T-cell (primary cell): ENCODE data around the gene GID8. TPM values are rescaled to one million over a fixed set of nuclear protein-coding genes. Genes with fewer than 3 reads are reported as not detected.

Source experiments
- ATAC-seq, 4 experiments: fragments of 200-7000 bp in 3 of 4; fragments of 150-1000 bp in 1 of 4; cut with Tn5 transposase; replicated peaks in 1 of 4; 1 replicate in 3 of 4; 2 replicates in 1 of 4; pipeline ENCODE4 v1.10.0; 2021; ENCODE audit warnings: moderate library complexity in 3 of 4, mild to moderate bottlenecking in 2 of 4, moderate number of reproducible peaks in 1 of 4
- CTCF ChIA-PET, 2 donors: fragments of 300-600 bp; sonication (Branson Sonifier 250); formaldehyde crosslinking; loops; one replicate each; lab custom pipeline; 2022; ENCODE audit warnings: antibody characterized with exemption in 2 of 2; lab: Charles Lee
- POLR2A ChIA-PET, 2 donors: fragments of 300-600 bp; sonication (Branson Sonifier 250); formaldehyde crosslinking; loops; one replicate each; lab custom pipeline; 2022; ENCODE audit warnings: antibody characterized with exemption in 2 of 2; lab: Charles Lee
- DNase-seq, 35 experiments: peaks; one replicate each; pipeline versions ENCODE4 v3.0.0 to v3.0.0-alpha.2; 2013 to 2023
- H3K27ac ChIP-seq: one replicate; pipeline ENCODE4 v1.5.1; 2013; ENCODE audit warnings: low read length
- H3K27me3 ChIP-seq, 2 experiments: replicated peaks in 1 of 2; 1 replicate in 1 of 2; 2 replicates in 1 of 2; pipeline versions ENCODE4 v1.6.1 to v1.7.0; 2013; ENCODE audit warnings: low read length in 1 of 2, mixed read lengths in 1 of 2; ENCODE audit not compliant: control insufficient read depth in 2 of 2, insufficient read depth in 2 of 2; ENCODE audit errors: extremely low read depth in 1 of 2
- H3K36me3 ChIP-seq, 2 donors: 1 replicate in 1 of 2; 2 replicates in 1 of 2; pipeline versions ENCODE4 v1.6.1 to v1.7.0; 2013; ENCODE audit warnings: low read length in 1 of 2; ENCODE audit not compliant: control insufficient read depth in 2 of 2, insufficient read depth in 1 of 2; ENCODE audit errors: extremely low read depth in 1 of 2
- H3K4me1 ChIP-seq, 2 experiments: 1 replicate in 1 of 2; 2 replicates in 1 of 2; pipeline versions ENCODE4 v1.6.1 to v1.7.0; 2013; ENCODE audit warnings: low read length in 2 of 2, mixed read lengths in 1 of 2; ENCODE audit not compliant: insufficient read depth in 2 of 2, control insufficient read depth in 1 of 2; ENCODE audit errors: extremely low read depth in 1 of 2
- H3K4me3 ChIP-seq, 2 donors: 1 replicate in 1 of 2; 2 replicates in 1 of 2; pipeline versions ENCODE4 v1.5.1 to v1.7.0; 2013; ENCODE audit warnings: mild to moderate bottlenecking in 2 of 2, low read length in 1 of 2, moderate library complexity in 1 of 2; ENCODE audit not compliant: control insufficient read depth in 1 of 2; ENCODE audit errors: extremely low read depth in 1 of 2
- H3K9me3 ChIP-seq: 2 replicates; pipeline ENCODE4 v1.7.0; 2013
- H3K27ac Mint-ChIP-seq, 2 donors: one replicate each; pipeline ENCODE4 v1.8.0; 2020 to 2021; ENCODE audit warnings: mild to moderate bottlenecking in 2 of 2, mixed read lengths in 2 of 2
- H3K27me3 Mint-ChIP-seq, 2 donors: one replicate each; pipeline ENCODE4 v1.8.0; 2021 to 2022; ENCODE audit warnings: mixed read lengths in 2 of 2
- H3K36me3 Mint-ChIP-seq: one replicate; pipeline ENCODE4 v1.8.0; 2021; ENCODE audit warnings: mixed read lengths
- H3K4me1 Mint-ChIP-seq, 3 donors: one replicate each; pipeline ENCODE4 v1.8.0; 2020 to 2022; ENCODE audit warnings: mixed read lengths in 3 of 3, mild to moderate bottlenecking in 1 of 3
- H3K4me3 Mint-ChIP-seq, 3 donors: one replicate each; pipeline ENCODE4 v1.8.0; 2020 to 2022; ENCODE audit warnings: mild to moderate bottlenecking in 3 of 3, mixed read lengths in 3 of 3, moderate library complexity in 3 of 3
- H3K9me3 Mint-ChIP-seq, 3 donors: one replicate each; pipeline ENCODE4 v1.8.0; 2020 to 2022; ENCODE audit warnings: mixed read lengths in 3 of 3
- WGBS: methylation state at CpG from one replicate; pipeline ENCODE4 v1.1.5; 2013; ENCODE audit warnings: missing lambda C conversion rate; ENCODE audit not compliant: insufficient coverage; 5-methylcytosine and 5-hydroxymethylcytosine counted together
- total RNA-seq, 35 experiments: library from RNA in 6 of 35; stranded (reverse) in 6 of 35; fragments of 120-200 nt in 1 of 35; gene quantifications; one replicate each; pipeline versions ENCODE4 v1.2.1 to v1.2.4 and lab custom pipeline; 2013 to 2026

The GID8 gene
- total RNA-seq, 5 donors from 2014 or later (not counting 1 experiment from before 2014, with no cell fraction given) = 33.1 to 43.4 (median 41.2) TPM

GRCh38 chr20:62900692-62901584 is 37.0 kb upstream of the GID8 start:
- H3K4me3 Mint-ChIP-seq = peak overlapping the region in 1 of 3 donors; percentile 63
- ATAC-seq = peak; percentile 25 to 69 (median 34)

GRCh38 chr20:62901891-62902290 is 36.1 kb upstream of the GID8 start:
- 97% methylated on average over 5 of the region's 11 CpGs for WGBS
- H3K9me3 Mint-ChIP-seq = no peaks in the 10 kb centered on the region
- Histone ChIP-seq H3K36me3 (peaks cover 7 to 53% of the 10 kb centered on the region in 2 donors), H3K9me3 (no peaks in the 10 kb centered on the region), H3K27ac (no peak overlapping the region), H3K4me3 (no peak overlapping the region), H3K4me1 (peaks cover 3 to 24% of the 10 kb centered on the region in 2 experiments), H3K27me3 (no peaks in the 10 kb centered on the region)
- ATAC-seq = no peak
- DNase-seq = no peak
- ChIA-PET CTCF (interaction anchor here (0.6 to 1.8 kb wide), 6 partner anchors 12 to 81 kb away, joined by 3 to 12 read pairs (median 4); no protein-coding TSS in a partner anchor), POLR2A (interaction anchor here in 1 of 2 donors (0.8 to 1.1 kb wide), 2 partner anchors 12 to 37 kb away, joined by 3 to 8 read pairs; no protein-coding TSS in a partner anchor)
- H3K27ac Mint-ChIP-seq = no peak overlapping the region
- no peaks in the 10 kb centered on the region for H3K27me3 Mint-ChIP-seq
- H3K36me3 Mint-ChIP-seq = peaks cover 38% of the 10 kb centered on the region
- peaks cover 28 to 39% (median 36%) of the 10 kb centered on the region in 3 donors for H3K4me1 Mint-ChIP-seq
- H3K4me3 Mint-ChIP-seq = no peak overlapping the region

More at GRCh38 chr20:62900692-62901584, 37.0 kb upstream of the GID8 start:
- H3K4me1 Mint-ChIP-seq = peaks cover 28 to 39% (median 36%) of the 10 kb centered on the region in 3 donors
- Histone ChIP-seq H3K27me3 (no peaks in the 10 kb centered on the region), H3K36me3 (peaks cover 5 to 51% of the 10 kb centered on the region in 2 donors), H3K4me3 (no peak overlapping the region), H3K4me1 (peaks cover 3 to 24% of the 10 kb centered on the region in 2 experiments), H3K9me3 (no peaks in the 10 kb centered on the region), H3K27ac (peak overlapping the region; percentile 48)
- CTCF ChIA-PET = interaction anchor here (0.6 to 1.8 kb wide), 9 partner anchors 11 to 838 kb away, joined by 3 to 12 read pairs (median 4); no protein-coding TSS in a partner anchor
- 81% methylated on average over 7 of the region's 20 CpGs for WGBS
- POLR2A ChIA-PET = interaction anchor here in 1 of 2 donors (0.6 to 1.1 kb wide), 5 partner anchors 11 to 104 kb away, joined by 3 to 8 read pairs (median 7); no protein-coding TSS in a partner anchor
- H3K27ac Mint-ChIP-seq = peak overlapping the region; percentile 79 to 83
- peak in 22 of 35 experiments; percentile 16 to 65 (median 34) for DNase-seq
- peaks cover 32% of the 10 kb centered on the region for H3K36me3 Mint-ChIP-seq
- H3K9me3 Mint-ChIP-seq = no peaks in the 10 kb centered on the region
- H3K27me3 Mint-ChIP-seq = no peaks in the 10 kb centered on the region

GRCh38 chr20:62902926-62903615 is 34.9 kb upstream of the GID8 start:
- H3K27me3 ChIP-seq = no peaks in the 10 kb centered on the region
- Mint-ChIP-seq H3K4me3 (no peak overlapping the region), H3K4me1 (peaks cover 32 to 41% (median 37%) of the 10 kb centered on the region in 3 donors), H3K27me3 (no peaks in the 10 kb centered on the region), H3K27ac (no peak overlapping the region), H3K36me3 (peaks cover 45% of the 10 kb centered on the region), H3K9me3 (no peaks in the 10 kb centered on the region)
- DNase-seq (no peak), ATAC-seq (no peak)
- no peaks in the 10 kb centered on the region for H3K9me3 ChIP-seq
- WGBS = no CpG with 5 or more reads among the region's 7 CpGs
- peaks cover 9 to 65% of the 10 kb centered on the region in 2 donors for H3K36me3 ChIP-seq
- no peak overlapping the region for H3K4me3 ChIP-seq
- peaks cover 3 to 32% of the 10 kb centered on the region in 2 experiments for H3K4me1 ChIP-seq
- CTCF ChIA-PET = interaction anchor here (0.6 to 1.1 kb wide), 4 partner anchors 9 to 36 kb away, joined by 3 to 9 read pairs (median 4); no protein-coding TSS in a partner anchor
- H3K27ac ChIP-seq = no peak overlapping the region
- POLR2A ChIA-PET = interaction anchor here (0.5 to 0.6 kb wide), 4 partner anchors 9 to 19 kb away, joined by 3 to 4 read pairs (median 3); no protein-coding TSS in a partner anchor

- ATAC-seq (no peak), DNase-seq (no peak)
- H3K4me1 Mint-ChIP-seq = peaks cover 23 to 33% (median 27%) of the 10 kb centered on the region in 3 donors
- Histone ChIP-seq H3K4me3 (no peak overlapping the region), H3K4me1 (peaks cover under 1 to 12% of the 10 kb centered on the region in 2 experiments), H3K36me3 (peaks cover 23 to 91% of the 10 kb centered on the region in 2 donors), H3K27ac (no peak overlapping the region), H3K9me3 (no peaks in the 10 kb centered on the region), H3K27me3 (no peaks in the 10 kb centered on the region)
- no peaks in the 10 kb centered on the region for H3K27me3 Mint-ChIP-seq
- ChIA-PET CTCF (no interaction called here), POLR2A (no interaction called here)
- peaks cover 60% of the 10 kb centered on the region for H3K36me3 Mint-ChIP-seq
- H3K4me3 Mint-ChIP-seq = no peak overlapping the region
- WGBS = 97% methylated on average over 16 of the region's 17 CpGs
- H3K27ac Mint-ChIP-seq = no peak overlapping the region
- H3K9me3 Mint-ChIP-seq = no peaks in the 10 kb centered on the region
Measured at GRCh38 chr20:62905536-62906117, 32.3 kb upstream of the GID8 start.

GRCh38 chr20:62906209-62906608 is 31.7 kb upstream of the GID8 start:
- Mint-ChIP-seq H3K27ac (no peak overlapping the region), H3K4me3 (no peak overlapping the region), H3K9me3 (no peaks in the 10 kb centered on the region), H3K36me3 (peaks cover 65% of the 10 kb centered on the region), H3K27me3 (no peaks in the 10 kb centered on the region), H3K4me1 (peaks cover 20 to 30% (median 25%) of the 10 kb centered on the region in 3 donors)
- Histone ChIP-seq H3K36me3 (peaks cover 23 to 95% of the 10 kb centered on the region in 2 donors), H3K4me1 (peaks cover 0 to 10% of the 10 kb centered on the region in 2 experiments), H3K27ac (no peak overlapping the region), H3K4me3 (no peak overlapping the region), H3K27me3 (no peaks in the 10 kb centered on the region), H3K9me3 (no peaks in the 10 kb centered on the region)
- no peak for ATAC-seq
- WGBS = 96% methylated on average over 11 of the region's 16 CpGs
- CTCF ChIA-PET = interaction anchor here in 1 of 2 donors (1.2 kb wide), 1 partner anchor 103 kb away, joined by 3 read pairs; no protein-coding TSS in a partner anchor
- DNase-seq = no peak
- POLR2A ChIA-PET = no interaction called here
